Fibroblast of skin of right biceps (primary cell): ENCODE results near the gene SULT1C3.
A peak's percentile ranks its signal among the peaks of the same experiment; 100 is the strongest.
"Not testable (repeated sequence)": the region's sequence is repeated elsewhere in the genome, so short reads cannot be mapped to it uniquely, and the experiment has no call there.

Experiments used
- DNase-seq: peaks from one replicate; pipeline ENCODE4 v3.0.0-alpha.2; 2013

The SULT1C3 gene

DNA sequence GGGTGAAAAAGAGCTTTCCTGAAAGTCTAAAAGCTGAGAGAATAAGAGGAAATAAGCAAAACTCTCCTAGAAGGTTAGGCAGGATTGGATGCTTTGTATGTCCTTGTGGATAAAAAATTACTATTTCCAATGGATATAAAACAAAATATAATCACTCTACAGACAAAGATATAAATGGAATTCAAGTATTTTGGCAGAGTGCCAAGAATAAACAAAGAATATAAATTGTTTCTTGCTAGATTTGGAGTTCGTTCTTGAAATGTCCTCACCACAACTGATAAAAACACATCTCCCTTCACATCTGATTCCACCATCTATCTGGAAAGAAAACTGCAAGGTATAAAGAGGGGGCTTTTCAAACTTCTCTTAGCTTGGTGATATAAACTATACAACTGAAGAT, 13.3 kb downstream of the SULT1C3 start:
- no peak for DNase-seq

DNA sequence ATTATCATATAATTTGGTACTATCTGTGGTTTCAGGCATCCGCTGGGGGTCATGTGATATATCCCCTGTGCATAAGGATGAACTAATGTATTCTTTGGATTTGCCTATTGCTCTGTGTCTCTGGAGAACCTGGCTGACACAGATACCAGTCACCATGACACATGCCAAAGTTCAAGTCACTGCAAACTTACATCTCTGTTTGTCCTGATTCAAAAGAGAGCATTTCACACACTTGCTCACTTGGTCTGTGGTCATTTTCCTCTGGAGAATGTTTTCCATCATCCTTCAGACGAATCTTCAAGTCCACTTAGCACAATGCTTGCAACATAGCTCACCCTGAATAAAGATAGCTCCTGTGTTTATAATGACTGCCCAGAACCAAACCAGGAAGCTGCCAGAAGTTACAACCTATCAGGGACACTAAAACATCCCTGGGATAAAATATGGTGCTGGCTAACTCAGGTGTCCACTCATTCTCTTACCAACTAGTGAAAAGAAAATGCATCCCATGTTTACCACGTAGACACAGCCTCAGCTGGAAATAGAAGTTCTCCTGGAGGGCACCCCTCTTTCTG, 18.1 kb downstream of the SULT1C3 start:
- peak; percentile 33 for DNase-seq

DNA sequence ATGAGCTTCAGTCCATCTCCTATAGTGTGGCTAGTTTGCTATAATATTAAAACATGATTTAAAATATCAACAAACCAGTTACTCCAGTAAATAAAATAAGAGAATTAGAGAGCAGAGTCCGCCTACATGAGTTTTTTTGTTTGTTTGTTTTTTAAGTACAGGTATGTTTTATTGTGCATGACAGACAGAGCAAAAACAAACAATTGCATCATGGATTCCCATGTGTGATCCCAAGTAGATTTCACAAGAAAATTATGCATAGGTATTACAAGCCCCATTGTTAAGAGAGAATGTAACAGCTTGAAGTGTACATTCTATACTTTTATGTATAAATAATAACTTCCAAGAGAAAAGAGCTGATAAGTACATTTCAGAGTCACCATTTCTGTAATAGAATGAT, 21.0 kb downstream of the SULT1C3 start:
- no peak for DNase-seq

DNA sequence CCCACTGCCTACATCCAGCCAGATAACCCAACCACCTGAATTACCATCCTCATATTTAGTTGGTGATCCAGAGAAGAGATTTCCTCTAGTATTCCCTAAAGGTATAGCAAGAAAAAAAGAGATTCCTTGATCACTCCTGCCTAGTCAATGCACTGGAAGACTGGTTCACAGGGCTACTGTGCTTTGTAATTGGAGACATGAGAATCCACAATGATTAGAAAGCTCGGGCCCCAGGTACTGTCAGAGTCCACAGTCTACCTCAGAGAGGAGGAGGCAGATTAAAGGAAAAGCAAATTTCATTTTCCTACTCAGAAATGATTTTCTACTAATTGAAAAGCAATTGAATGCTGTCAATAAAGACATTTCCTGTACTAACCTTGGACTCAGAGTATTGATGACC, 22.3 kb downstream of the SULT1C3 start:
- DNase-seq, result no peak

DNA sequence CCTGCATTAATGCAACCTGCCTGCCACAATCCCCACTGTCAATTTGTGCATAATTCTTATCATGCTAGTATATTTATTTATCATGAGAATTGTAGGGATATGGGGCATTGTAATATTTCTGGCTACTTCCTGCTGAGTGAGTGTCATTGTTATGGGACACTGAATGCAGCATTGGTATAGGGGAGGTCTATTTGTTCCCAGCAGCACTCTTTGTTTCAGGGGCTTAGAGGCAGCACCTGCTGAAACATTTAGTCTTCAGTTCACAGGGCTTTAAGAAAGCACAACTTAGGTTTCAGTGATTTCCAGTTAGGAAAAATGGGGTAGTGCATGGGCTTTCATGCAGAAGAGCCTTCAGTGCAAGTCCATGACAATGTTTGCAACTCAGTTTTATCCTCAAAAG, 23.6 kb downstream of the SULT1C3 start:
- DNase-seq, result no peak

DNA sequence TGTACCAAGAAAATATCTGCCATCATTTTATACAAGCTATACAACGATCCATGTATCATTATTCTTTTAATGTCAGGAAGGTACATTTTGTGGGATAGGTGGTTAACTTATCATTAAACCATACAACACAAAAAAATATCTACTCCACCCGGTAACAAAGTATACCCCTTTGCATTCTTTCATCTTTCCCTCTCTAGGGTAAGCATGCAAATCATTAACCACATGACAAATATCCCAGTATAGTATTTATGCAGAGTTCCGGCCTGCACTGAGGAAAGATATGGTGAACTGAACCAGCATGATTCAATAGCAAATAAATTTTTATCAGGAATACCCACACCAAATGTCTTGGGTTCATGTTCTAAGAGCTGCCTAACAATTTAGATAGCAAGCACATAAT, 26.4 kb downstream of the SULT1C3 start:
- DNase-seq, result no peak

DNA sequence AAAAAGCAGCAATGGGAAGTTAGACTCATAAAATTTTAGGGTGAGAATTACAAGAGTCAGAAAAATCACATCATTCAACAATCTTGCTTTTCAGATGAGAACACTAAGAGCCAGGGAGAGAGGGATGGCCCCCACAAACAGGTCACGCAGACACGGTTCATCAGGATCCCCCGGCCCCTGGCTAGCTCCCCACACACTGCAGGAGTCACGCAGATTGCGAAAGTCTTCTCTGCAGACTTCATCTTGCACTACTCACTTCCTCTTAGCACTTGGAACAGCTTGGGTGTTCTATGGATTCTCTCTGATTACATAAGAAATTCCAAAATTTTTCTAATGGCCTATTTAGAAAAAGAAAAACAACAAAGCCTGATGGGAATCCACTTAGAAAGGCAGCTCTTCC, 27.3 kb downstream of the SULT1C3 start:
- peak; percentile 64 for DNase-seq

DNA sequence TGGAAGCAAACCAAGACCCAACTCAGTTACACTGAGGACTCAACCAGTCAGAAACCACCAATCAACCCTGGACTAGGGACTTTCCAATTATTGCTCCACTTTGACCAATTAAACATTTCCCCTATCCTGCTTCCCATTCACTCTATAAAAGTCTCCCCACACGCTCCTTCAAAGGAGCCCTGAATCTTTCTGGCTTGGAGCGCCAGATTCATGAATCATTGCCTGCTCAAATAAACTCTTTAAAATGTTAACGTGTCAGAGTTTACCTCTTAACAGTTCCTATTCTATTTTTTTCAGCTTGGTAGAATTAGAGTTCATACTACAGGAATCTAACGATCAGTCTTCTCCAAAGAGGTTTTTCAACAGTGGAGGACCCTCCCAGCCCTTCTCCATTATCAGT, 28.2 kb downstream of the SULT1C3 start:
- DNase-seq, result peak; percentile 69

DNA sequence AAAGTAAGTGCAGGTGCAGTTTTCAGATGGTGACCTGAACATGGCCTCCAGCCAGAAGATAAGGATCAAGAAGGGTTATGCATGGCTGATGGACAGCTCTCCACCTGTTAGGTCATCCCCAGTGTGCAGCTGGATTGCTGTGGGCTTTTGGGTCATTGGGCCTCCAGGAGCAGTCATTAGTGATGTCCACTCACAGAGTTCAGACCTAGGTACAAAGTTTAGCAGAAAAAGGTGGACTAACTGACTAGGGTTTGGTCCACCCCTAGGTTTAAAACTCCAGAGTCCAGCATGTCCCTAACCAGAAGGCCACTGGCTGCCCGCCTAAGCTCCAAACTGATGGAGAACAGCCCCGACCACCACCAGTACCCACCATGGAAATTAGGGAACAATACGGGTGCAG, 30.6 kb downstream of the SULT1C3 start:
- DNase-seq, result no peak

DNA sequence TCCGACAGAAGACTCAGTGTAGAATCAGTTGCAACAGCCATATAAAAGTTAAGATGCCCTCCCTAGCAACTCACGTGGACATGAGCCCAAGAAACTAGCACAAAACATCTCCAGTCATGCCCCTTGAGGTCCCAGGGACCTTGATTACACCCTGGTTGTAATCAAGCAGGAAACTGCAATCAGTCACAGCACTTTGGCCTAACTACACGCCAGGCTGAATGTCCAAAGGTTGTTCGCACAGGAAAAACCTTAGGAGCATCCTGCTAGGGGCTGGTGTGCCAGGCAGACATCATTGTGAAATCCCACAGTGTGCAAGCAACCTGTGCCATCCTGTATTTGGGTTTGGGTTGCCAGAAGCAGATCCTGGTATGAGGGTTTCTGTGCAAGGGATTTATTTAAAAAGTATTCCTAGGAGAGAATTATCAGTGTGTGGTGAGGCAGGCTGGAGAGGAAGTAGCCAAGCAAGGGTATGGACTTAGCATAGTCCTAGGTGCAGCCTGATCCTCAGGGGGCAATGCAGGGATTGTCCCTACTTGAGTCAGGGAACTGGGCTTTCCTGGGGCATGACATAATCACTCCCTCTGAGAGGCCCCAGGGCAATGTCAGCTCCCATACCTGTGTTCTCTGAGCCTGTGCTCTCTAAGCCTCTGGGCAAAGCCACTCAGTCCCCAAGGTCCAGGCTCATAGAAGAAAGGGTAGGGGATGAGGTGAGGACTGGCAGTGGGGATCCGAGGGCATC, 31.2 kb downstream of the SULT1C3 start:
- no peak for DNase-seq

DNA sequence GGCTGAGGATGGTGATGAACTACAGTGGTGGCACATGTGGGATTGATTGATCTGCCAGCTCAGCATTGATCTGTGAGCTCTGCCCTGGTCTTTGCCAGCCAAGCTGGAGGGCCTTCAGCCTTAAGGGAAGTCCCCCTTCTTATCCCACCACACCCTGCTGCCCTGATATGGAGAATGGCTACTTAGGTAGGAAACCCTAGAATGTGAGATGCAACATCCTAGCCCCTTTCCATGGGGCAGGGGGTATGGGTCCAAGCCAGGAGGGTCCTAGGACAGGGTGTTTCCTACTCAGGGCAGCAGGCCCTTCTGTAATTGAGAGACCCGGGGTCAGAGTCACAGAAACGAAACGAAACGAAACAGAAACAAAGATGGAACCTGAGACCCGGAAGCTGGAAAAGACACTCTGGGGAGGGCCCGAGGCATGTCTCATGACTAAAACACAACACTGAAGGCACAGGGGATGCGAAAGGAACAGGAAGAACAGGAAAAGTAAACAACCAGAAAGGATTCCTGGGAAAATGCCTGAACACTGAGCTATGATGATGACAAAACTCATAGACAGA, 32.0 kb downstream of the SULT1C3 start:
- peak; percentile 46 for DNase-seq

DNA sequence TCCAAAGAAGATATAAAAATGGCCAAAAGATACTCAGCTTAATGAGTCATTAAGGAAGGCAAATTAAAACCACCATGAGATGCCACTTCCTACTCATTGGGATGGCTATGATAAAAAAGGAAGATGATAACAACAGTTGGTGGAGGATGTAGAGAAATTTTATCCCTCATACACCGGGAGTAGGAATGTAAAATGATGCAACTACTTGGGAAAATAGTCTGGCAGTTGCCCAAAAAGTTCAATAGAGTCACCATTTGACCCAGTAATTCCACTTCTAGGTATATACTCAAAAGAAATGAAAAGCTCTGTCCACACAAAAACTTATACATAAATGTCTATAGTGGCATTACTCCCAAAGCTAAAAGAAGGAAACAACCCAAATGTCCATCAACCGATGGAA, 38.9 kb downstream of the SULT1C3 start:
- peak; percentile 42 for DNase-seq

DNA sequence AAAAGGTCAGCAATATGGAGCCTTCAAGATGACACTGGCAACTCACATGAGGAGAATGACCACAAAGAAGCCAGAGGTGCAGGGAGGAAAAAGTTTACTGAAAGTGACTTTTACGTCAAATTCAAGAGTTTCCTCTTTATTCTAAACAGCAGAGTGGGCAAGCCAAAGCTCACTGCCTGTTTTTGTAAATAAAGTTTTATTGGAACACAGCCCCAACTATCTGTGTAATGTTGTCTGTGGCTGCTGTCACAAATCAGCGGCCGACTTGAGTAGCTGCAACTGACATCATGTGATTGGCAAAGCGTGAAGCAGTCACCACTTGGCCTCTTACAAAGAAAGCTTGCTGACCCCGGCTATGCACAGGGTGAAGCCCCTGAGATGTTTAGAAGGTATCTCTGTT, 39.7 kb downstream of the SULT1C3 start:
- DNase-seq, result no peak

DNA sequence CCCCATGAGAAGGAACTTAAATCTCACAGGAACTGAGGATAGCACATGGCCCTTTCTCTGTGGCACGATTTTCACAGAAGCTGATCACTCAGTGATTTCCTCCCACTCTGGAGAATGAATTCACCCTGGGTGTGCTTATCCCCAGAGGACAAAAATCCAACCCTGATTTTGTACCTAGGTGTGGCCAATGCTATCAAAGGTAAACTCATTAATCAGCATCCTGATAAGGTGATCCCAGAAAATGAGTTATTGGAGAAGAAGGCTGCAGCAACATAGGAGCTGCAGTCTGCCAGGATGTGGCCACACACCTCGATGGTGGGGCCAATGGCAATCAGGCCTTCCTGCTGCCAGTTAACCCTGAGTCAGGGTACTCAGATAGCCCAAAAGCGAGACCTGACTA, 40.7 kb downstream of the SULT1C3 start:
- DNase-seq, result no peak

DNA sequence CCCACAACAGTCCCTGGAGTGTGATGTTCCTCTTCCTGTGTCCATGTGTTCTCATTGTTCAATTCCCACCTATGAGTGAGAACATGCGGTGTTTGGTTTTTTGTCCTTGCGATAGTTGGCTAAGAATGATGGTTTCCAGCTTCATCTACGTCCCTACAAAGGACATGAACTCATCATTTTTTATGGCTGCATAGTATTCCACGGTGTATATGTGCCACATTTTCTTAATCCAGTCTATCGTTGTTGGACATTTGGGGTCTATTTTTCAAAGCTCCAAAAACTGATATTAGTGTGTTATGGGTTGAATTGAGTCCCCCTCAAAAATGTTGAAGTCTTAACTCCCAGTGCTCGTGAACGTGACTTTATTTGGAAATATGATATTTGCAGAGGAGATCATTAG, 44.8 kb downstream of the SULT1C3 start:
- DNase-seq, result not testable (repeated sequence)

DNA sequence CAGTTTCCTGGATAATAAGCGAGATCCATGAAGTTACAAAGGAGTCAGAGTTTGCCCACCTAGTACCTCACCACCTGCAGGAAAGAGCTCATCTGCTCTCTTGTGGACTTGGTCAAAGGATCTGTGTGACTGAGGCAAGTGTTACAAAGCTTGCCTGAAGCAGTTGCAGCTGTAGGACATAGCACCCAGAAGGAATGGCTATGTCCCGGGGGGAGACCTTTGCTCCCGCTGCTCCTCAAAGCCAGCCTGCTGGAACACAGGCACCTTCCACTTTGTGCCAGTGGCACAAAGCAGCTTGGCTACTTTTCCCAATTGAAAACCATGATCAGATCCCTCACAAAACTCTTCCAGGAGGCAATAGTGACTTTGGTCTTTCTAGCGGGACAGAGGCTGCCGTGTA, 45.8 kb downstream of the SULT1C3 start:
- DNase-seq, result no peak

DNA sequence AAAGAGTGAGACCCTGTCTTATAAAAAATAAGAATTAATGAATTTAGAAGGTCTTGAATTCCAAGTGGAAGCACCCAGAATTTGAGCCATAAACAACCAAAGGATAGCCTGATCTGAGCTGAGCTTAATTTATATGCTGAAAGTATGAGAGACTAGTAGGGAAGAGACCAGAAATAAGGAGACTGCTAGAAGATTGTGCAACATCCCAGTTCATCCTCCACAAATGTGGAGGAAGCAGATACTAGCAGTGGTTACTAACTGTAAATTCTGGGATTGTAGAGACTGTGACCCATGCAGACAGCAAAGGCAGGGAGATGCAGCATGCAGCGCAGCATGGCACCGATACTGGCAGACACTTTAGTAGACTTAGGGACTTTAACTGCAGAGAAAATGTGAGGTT, 47.4 kb downstream of the SULT1C3 start:
- no peak for DNase-seq

DNA sequence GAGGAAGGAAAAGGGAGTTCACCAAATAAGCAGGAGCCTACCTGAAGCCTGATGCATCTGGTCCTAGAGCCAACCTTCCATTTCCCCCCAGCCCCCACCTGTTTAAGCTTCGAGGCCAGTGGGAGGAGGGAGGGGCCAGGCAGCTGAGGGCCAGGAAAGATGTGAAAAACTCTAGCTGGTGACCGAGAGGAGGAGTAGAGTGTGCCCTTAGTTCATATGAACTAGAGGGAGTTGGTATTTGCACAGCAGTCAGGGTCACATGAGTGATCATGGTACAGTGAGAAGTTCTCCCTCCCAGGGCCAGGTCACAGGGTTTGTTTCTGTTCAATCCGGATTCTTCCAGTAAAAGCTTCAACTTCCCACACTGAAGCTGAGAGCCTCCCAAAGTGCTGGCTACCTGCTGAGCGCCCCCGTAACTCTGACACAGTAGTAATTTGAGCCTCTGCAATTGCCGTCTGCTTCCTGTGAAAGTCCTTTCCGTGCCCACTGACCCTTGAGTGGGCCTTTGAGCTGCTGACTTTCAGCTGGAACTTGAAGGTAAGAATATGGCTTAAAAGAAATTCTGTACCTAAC, 48.9 kb downstream of the SULT1C3 start, which contains the start of gene SULT1C2:
TSS of gene SULT1C2 (plus strand) at position 362 of the 573 bp plus-strand sequence. CDS start 4,773 bp downstream, outside the sequence.
- no peak for DNase-seq

DNA sequence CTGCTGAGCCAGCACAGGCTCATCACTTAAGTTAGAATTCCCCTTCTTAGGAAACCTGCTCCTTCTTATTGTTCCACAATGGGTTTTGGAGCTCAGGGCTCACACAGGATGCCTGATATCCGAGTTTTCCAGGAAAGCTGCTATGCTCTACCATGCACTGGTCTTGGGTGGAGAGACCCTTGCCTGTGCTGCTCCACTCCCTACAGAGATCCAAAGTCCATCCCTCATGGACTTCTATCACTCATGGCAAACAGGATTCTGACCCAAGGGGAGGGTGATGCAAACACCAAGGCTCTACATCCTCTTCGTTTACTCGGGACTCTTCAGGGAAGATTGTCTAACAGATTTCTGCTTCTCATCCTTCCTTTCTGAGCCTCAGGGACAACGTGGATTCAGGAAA, 54.1 kb downstream of the SULT1C3 start:
- DNase-seq, result no peak

DNA sequence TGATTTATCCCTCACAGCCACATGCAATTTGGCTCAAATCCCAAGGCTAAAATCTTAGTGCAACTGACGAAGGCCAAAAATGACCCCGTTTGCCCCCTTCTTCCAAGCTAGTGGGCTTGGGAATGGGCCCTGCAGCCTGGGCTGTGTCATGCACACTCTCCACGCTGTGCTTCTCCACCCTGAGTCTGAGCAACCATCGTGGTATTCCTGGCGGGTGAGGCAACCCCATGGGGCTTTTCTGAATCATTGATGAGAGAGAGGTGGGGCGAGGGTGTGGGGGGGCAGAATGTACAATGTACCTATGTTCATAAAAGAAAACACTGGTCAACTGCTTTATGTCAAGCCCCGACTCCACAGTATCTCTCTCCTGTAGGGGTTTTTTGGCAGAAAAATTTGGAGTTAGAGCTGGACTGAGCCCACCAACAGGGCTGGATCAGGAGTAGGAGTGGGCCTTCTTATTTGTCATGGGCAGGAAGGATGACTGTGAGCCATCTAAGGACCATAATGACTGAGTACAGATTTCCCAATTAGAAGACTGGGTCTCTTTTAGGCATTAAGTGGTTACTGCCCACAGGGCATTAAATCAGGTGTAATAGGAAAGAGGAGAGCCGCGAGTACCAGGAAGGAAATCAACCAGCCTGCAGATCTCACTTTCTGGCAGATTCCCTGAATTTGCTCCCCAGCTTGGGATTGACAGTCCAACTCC, 57.8 kb downstream of the SULT1C3 start:
- peak; percentile 77 for DNase-seq

DNA sequence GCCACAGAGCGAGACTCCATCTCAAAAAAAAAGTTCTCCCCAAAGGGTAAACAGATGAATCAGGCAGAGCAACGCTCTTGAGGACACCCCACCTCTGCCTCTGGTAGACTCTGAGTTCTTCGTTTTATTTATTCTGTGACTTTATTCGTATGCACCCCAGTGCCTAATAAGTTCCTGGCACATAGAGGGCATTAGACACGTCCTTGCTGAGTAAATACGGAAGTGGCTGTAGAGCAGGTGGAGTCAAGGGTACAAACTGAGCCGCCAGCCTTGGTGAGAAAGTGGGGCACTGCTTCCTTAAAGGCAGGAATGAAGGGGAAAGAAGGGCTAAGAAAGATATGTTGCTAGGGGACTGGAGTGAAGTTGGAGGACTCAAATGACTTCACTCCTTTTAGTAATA, 61.8 kb downstream of the SULT1C3 start:
- no peak for DNase-seq

DNA sequence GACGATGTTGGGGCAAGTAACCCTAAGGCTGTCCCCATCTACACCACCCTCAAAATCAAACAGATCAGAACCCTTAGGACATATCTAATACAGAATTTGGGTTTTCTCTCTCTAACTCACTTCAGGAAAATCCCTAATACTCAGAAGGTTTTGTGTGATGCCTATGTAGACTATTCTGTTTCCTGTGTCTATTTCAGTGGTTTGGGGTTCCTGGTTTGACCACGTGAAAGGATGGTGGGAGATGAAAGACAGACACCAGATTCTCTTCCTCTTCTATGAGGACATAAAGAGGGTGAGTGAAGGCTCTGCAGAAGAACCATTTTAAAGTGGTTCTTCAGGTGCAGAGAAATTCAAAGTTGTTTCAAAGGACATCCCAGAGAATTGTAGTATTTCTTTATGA, 65.2 kb downstream of the SULT1C3 start:
- DNase-seq, result no peak

DNA sequence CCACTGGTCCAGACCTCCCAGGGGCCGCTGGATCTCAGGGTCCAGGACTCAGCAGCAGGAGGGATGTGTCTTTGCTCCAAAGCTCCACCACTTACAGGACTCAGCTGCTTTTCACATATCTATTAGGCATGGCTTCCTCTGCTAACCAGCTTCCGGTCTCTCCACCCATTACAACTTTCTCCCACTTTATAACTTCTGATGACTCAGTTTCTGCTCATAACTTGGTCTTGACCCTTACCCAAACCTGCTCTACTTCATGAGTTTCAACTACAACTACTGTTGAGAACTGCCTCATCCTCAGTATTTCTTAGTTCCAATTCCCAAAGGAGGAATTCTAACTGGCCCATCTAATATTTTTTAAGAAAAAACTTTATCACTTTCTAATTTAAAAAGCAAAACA, 66.1 kb downstream of the SULT1C3 start:
- DNase-seq, result no peak

DNA sequence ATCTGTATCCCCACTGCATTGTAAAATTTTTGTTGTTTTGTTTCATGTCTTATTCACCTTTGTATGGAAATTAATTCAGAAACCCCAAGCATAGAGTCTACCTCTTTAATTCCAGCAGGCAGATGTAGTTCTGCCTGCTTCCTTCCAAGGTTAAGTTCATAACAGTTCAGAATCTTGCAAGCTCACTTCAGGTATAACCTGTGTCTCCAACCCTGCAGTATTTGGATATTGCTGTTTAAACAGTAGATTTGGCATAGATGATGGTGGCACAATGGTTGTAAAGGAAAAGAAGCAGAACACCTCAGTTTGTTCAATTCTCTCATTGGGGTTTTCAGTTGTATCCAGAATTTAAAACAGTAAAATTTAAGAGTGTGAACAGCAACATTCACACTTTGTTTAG, 70.1 kb downstream of the SULT1C3 start:
- DNase-seq, result no peak
